ENCODE results near the gene CLTC. TPM values are rescaled to one million over a fixed set of nuclear protein-coding genes. Genes with fewer than 3 reads are reported as not detected.

The CLTC gene
- total RNA-seq, 2 donors from 2014 or later: 250 to 254 TPM

Other genes starting within 250 kb of the CLTC start
- gene DHX40, start 54.3 kb upstream of the CLTC start, total RNA-seq: 10 to 100 TPM; 24.7 to 26.8 TPM
- 10 to 100 TPM; 13.0 to 17.4 TPM for gene PTRH2, start 87.5 kb downstream of the CLTC start, total RNA-seq
- 100 to 1,000 TPM; 259 to 390 TPM for gene VMP1, start 87.8 kb downstream of the CLTC start, total RNA-seq

All from posterior vena cava (tissue), 2 donors.